ES-I3 (cell line): Measurements from ENCODE around the gene TRIOBP.
A peak's percentile ranks its signal among the peaks of the same experiment; 100 is the strongest.
"Not testable (repeated sequence)": the region's sequence is repeated elsewhere in the genome, so short reads cannot be mapped to it uniquely, and the experiment has no call there.

ENCODE experiments used
- H3K36me3 ChIP-seq: 2 replicates; pipeline ENCODE4 v1.6.1; 2013; ENCODE audit warnings: mild to moderate bottlenecking, low read length, control low read depth, moderate library complexity; ENCODE audit not compliant: insufficient read depth
- H3K4me1 ChIP-seq: 2 replicates; pipeline ENCODE4 v1.6.1; 2013; ENCODE audit warnings: mild to moderate bottlenecking, control low read depth, low read length; ENCODE audit not compliant: insufficient read depth
- H3K9ac ChIP-seq: 2 replicates; pipeline ENCODE4 v1.6.1; 2013; ENCODE audit warnings: low read depth, mild to moderate bottlenecking, low read length, moderate library complexity
- H3K9me3 ChIP-seq: 2 replicates; pipeline ENCODE4 v1.6.1; 2013; ENCODE audit warnings: mild to moderate bottlenecking, low read length, moderate library complexity; ENCODE audit not compliant: control insufficient read depth, insufficient read depth

TRIOBP gene, protein sequence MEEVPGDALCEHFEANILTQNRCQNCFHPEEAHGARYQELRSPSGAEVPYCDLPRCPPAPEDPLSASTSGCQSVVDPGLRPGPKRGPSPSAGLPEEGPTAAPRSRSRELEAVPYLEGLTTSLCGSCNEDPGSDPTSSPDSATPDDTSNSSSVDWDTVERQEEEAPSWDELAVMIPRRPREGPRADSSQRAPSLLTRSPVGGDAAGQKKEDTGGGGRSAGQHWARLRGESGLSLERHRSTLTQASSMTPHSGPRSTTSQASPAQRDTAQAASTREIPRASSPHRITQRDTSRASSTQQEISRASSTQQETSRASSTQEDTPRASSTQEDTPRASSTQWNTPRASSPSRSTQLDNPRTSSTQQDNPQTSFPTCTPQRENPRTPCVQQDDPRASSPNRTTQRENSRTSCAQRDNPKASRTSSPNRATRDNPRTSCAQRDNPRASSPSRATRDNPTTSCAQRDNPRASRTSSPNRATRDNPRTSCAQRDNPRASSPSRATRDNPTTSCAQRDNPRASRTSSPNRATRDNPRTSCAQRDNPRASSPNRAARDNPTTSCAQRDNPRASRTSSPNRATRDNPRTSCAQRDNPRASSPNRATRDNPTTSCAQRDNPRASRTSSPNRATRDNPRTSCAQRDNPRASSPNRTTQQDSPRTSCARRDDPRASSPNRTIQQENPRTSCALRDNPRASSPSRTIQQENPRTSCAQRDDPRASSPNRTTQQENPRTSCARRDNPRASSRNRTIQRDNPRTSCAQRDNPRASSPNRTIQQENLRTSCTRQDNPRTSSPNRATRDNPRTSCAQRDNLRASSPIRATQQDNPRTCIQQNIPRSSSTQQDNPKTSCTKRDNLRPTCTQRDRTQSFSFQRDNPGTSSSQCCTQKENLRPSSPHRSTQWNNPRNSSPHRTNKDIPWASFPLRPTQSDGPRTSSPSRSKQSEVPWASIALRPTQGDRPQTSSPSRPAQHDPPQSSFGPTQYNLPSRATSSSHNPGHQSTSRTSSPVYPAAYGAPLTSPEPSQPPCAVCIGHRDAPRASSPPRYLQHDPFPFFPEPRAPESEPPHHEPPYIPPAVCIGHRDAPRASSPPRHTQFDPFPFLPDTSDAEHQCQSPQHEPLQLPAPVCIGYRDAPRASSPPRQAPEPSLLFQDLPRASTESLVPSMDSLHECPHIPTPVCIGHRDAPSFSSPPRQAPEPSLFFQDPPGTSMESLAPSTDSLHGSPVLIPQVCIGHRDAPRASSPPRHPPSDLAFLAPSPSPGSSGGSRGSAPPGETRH (N-terminal part only)

DNA sequence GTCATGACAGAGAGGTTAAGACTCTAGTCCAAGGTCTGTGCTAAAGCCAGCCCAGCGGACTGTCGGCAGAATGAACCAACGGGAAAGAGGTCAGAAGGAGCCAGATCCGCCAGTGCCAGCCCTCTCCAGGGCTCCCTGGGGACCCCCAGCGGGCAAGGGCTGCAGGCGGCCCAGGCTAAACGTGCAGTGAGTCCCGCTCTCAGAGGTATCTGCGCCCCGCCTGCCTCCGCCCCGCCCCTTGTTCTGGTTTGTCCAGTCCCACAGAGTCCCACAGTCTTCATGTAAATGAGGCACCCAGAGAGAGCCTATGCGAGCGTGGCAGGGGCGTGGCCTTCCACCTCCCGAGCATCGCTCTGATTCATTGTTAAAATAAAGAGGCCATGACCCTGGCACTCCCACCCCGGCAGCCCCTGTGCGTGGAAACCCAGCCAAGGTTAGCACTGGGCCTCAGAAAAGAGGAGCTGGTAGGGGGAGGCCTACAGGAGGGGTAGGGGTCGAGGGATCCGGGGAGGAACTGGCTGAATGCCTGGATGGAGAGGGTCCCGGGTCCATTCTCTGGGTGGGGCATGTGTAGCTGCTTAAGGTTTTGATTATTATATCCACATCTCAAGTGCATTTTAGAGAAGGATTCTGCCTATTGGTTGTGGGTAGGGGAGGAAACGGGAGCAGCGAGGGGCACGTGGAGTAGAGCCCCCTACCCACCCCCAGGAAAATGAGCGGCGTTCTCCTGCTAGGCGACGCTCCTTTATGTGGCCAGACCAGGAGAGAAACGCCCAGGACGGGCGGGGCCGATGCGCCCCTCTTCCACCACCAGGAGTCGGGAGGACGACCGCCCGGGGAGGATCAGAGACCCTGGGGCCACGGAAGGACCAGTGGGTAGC lies at the start of gene TRIOBP:
TSS of gene TRIOBP (plus strand) at position 392 of the 881 bp plus-strand sequence. CDS start 4,318 bp downstream, outside the sequence.
- Histone ChIP-seq H3K4me1 (no peaks in the 10 kb centered on the region), H3K9ac (peak within 1 kb of the TSS; percentile 94)

DNA sequence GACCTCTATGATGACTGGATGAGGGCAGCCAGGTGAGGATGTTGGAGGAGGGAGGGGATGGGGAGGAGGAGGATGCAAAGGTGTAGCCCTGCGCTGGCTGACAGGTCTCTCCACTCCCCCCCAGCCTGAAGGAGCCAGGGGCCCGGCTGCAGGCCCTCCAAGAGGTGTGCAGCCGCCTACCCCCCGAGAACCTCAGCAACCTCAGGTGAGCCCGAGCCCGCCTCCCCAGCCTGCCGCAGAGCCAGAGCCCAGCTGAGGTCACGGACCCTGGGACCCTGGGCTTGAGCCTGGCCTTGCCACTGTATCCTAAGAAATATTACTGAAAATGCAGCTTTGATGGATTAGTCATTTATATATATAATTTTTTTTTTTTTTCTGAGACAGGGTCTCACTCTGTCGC lies 49.5 kb upstream of the TRIOBP start:
- Histone ChIP-seq H3K4me1 (no peaks in the 10 kb centered on the region), H3K9me3 (no peaks in the 10 kb centered on the region), H3K9ac (no peak overlapping the region), H3K36me3 (peaks cover 16% of the 10 kb centered on the region)

More for the DNA sequence above, at the start of gene TRIOBP:
- no peaks in the 10 kb centered on the region for H3K36me3 ChIP-seq
- no peaks in the 10 kb centered on the region for H3K9me3 ChIP-seq

DNA sequence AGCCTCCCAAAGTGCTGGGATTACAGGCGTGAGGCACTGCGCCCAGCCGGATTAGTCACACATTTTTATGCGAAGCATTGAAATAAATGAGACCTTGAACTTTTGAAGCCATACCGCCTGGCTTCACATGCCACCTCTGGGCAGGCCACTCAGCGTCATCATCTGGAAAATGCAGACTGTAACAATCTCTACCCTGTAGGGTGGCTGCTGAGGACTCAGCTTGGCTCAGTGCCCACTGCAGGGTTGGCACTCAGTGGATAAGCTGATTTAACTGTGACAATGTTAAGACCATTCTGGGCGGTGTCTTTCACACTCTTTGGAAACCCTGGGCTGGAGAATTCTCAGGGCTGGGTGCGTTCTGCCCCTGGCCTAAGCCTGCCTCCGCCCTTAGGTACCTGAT lies 48.9 kb upstream of the TRIOBP start:
- Histone ChIP-seq H3K36me3 (peaks cover 16% of the 10 kb centered on the region), H3K9me3 (no peaks in the 10 kb centered on the region), H3K4me1 (no peaks in the 10 kb centered on the region), H3K9ac (no peak overlapping the region)

DNA sequence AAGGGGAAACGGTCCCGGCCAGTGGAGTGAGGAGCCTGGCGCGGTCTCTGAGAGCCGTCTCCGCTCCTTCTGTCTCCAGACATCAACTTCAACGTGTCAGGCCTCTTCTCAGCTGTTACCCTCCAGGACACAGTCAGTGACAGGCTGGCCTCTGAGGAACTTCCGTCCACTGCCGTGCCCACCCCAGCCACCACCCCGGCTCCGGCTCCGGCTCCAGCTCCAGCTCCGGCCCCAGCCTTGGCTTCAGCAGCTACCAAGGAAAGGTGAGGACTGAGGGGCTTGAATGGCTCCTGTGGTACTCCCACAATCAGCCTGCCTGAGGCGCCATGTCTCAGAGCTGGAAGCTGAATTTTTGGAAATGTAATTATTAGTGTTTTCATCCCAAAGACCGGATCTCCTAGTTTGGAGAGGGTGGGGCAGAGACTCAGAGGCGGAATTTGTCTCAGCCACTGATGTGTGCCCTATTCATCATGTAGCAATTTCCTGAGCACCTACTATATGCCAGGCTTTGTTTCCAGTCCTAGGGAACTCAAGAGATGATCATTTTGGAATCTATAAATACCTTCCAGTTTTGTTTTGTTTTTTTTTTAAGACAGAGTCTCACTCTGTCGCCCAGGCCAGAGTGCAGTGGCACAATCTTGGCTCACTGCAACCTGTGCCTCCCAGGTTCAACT lies 46.2 kb upstream of the TRIOBP start:
- Histone ChIP-seq H3K9me3 (no peaks in the 10 kb centered on the region), H3K36me3 (peaks cover 11% of the 10 kb centered on the region), H3K4me1 (no peaks in the 10 kb centered on the region), H3K9ac (no peak overlapping the region)

DNA sequence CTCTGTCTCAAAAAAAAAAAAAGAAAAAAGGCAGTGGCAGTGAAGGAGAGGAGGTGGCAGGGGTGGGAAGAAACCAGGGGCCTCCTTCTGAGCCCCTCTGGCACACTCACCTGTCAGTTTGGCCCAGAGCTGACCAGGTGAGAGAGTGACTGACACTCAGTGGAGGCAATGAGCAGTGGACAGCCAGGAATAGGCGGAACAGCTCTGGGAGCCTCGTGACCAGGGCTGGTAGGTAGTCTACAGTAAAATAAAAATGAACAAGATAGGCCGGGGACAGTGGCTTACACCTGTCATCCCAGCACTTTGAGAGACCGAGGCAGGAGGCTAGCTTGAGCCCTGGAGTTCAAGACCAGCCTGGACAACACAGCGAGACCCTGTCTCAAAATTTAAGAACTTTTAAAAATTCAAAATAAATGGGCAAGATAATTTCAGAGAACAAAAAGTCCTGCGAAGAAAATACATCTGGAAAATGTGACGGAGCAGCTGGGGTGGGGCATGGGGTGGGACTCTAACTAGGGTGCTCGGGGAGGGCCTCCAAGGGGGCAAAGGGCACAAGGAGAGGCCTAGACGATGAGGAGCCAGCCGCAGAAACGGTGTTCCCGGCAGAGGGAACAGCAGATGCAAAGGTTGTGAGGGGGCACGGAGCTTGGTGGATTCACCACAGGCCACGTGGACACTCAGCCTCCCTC lies 42.1 kb upstream of the TRIOBP start:
- Histone ChIP-seq H3K4me1 (no peaks in the 10 kb centered on the region), H3K9me3 (no peaks in the 10 kb centered on the region), H3K36me3 (peaks cover 7% of the 10 kb centered on the region; the same call in 1 of the 2 replicates), H3K9ac (no peak overlapping the region)

DNA sequence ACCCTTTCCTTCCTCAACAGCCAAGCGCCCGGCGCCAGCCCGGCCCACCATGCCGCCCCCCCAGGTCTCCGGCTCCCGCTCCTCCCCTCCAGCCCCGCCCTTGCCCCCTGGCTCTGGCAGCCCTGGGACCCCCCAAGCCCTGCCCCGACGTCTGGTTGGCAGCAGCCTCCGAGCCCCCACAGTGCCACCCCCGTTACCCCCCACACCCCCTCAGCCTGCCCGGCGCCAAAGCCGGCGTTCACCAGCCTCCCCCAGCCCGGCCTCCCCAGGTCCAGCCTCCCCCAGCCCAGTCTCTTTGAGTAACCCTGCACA lies 41.6 kb upstream of the TRIOBP start:
- Histone ChIP-seq H3K4me1 (no peaks in the 10 kb centered on the region), H3K36me3 (peaks cover 7% of the 10 kb centered on the region; the same call in 1 of the 2 replicates), H3K9ac (no peak overlapping the region), H3K9me3 (no peaks in the 10 kb centered on the region)

DNA sequence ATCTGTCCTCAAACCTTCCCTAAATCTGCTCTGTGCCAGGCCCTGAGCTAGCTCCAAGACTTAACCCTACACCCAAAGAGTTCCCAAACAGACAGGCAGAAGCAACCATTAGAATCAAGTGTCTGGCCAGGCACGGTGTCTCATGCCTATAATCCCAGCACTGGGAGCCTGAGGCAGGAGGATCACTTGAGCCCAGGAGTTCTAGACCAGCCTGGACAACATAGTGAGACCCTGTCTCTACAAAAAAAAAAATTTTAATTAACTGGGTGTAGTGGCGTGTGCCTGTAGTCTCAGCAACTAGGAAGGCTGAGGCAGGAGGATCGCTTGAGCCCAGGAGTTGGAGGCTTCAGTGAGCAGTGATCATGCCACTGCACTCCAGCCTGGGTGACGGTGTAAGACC lies 40.3 kb upstream of the TRIOBP start:
- H3K36me3 ChIP-seq, H3K9ac ChIP-seq, H3K9me3 ChIP-seq, H3K4me1 ChIP-seq: not testable (repeated sequence)

DNA sequence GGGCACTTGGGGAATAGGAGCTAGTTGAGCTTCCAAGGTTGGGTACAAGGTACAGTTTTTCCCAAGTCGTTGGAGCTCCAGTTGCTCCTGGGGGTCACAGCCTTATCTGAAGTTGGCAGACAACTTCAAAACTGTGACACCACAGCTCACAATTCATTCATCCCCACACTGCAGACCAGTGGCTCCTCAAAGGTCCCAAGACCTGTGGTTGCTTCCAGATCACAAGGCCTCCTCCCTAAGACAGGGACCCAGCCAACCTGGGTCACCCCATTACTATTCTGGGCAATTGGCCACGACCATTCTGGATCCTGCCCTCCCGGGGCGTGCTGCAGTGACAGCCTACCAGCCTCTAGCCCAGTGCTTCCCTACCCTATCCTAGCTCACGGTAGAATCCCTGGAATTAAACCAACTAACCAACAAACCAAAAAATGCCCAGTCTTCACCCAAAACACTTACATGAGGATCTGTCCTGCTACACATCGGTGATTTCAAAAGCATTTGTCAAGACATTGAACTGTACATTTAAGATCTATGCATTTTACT lies 39.2 kb upstream of the TRIOBP start:
- Histone ChIP-seq H3K9ac (peak overlapping the region; percentile 71), H3K4me1 (peaks cover 4% of the 10 kb centered on the region; the same call in 1 of the 2 replicates), H3K9me3 (no peaks in the 10 kb centered on the region), H3K36me3 (no peaks in the 10 kb centered on the region)

DNA sequence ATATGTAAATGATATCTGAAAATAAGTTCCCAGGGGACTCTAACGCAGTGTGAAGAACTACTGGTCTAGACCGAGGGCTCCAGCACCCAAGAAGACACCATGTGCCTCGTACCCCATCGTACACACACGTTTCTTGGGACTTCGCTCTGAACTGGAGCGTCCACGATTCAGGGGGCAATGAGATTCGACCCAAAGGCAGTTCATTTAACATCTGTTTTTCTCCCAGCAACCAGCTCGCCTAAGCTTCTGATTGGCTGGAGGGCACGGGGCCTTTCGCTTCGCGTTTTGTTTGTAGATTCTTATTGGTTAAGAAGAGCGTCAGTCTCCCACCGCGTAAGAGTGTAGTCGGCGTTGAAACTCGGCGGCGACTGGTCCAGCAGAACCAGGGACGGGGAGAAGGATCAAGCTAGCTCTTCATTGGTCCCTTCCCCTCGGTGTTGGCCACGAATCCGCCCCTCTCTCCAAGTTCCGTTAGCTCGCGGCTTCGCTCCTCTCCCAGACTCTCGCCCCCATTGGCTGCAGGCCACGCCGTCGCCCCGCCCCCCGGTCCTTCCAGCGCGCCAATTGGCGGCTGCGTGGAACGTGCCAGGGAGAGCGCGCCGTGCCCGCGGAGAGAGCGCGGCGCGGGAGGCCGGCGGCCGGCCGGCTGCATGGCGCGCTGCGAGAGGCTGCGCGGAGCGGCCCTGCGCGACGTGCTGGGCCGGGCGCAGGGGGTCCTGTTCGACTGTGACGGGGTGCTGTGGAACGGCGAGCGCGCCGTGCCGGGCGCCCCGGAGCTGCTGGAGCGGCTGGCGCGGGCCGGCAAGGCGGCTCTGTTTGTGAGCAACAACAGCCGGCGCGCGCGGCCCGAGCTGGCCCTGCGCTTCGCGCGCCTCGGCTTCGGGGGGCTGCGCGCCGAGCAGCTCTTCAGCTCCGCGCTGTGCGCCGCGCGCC lies 38.4 kb upstream of the TRIOBP start, which contains the start of gene PDXP:
TSS of gene PDXP (plus strand) at position 591 of the 933 bp plus-strand sequence. CDS start at position 651, 60 bp downstream.
- Histone ChIP-seq H3K4me1 (peaks cover 4% of the 10 kb centered on the region; the same call in 1 of the 2 replicates), H3K9me3 (no peaks in the 10 kb centered on the region), H3K36me3 (no peaks in the 10 kb centered on the region), H3K9ac (peak within 1 kb of the TSS; percentile 71)

DNA sequence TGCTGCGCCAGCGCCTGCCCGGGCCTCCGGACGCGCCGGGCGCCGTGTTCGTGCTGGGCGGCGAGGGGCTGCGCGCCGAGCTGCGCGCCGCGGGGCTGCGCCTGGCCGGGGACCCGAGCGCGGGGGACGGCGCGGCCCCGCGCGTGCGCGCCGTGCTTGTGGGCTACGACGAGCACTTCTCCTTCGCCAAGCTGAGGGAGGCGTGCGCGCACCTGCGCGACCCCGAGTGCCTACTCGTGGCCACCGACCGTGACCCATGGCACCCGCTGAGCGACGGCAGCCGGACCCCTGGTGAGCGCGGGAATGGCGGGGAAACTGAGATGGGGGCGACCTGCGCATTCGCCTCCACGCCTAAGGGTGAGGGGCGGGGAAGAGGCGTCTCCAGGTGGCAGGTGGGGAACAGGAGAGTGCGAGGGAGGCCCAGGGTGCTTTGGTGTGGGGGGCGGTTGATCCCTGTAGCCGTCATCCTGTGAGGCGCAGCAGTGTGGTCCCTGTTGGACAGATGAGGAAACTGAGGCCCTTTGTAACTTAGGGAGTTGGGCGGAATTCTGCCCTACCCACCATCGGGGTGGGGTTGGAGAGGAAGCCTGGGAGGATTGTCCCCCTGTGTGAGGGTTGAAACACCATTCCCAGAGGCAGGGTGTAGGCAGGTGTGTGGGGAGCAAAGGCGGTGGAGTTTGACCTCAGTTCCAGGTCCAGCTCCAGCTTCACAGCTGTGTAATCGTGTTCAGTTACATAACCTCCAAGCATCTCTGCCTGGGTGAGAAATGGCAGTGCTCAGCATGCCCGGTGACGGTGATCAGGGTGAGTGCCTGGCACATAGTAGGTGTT lies 37.6 kb upstream of the TRIOBP start:
- Histone ChIP-seq H3K9ac (peak overlapping the region; percentile 71), H3K36me3 (no peaks in the 10 kb centered on the region), H3K4me1 (peaks cover 4% of the 10 kb centered on the region; the same call in 1 of the 2 replicates), H3K9me3 (no peaks in the 10 kb centered on the region)
